ENCODE results near the gene DNAJC5.

GRCh38 chr20:63890616-63891015 is 4.3 kb upstream of the DNAJC5 start:
- TF ChIP-seq CTCF (IDR thresholded peaks at IDR 0.05) (no peak), POLR2A (IDR thresholded peaks at IDR 0.05) (no peak)
